HG03280 (cell line): ENCODE results near the gene C19orf85.
"Not testable (repeated sequence)": the region's sequence is repeated elsewhere in the genome, so short reads cannot be mapped to it uniquely, and the experiment has no call there.

Experiments
- ATAC-seq: cut with Tn5 transposase; IDR thresholded peaks from one replicate; pipeline ENCODE4 v1.9.1; 2021; ENCODE audit warnings: mild to moderate bottlenecking, moderate library complexity; ENCODE audit not compliant: unreplicated experiment

C19orf85 gene

GRCh38 chr19:55459950-55460657 is 4.4 kb downstream of the C19orf85 start:
- ATAC-seq, result no peak

GRCh38 chr19:55459551-55459949 is 5.0 kb downstream of the C19orf85 start:
- ATAC-seq, result no peak

GRCh38 chr19:55457683-55458457 is 6.7 kb downstream of the C19orf85 start:
- no peak for ATAC-seq

- ATAC-seq, result no peak
These were observed 8.2 kb downstream of the C19orf85 start for GRCh38 chr19:55456347-55456746.

GRCh38 chr19:55455576-55456235 is 8.8 kb downstream of the C19orf85 start:
- ATAC-seq, result no peak

GRCh38 chr19:55454787-55455243 is 9.7 kb downstream of the C19orf85 start:
- no peak for ATAC-seq

- no peak for ATAC-seq
These were observed 10.9 kb downstream of the C19orf85 start for GRCh38 chr19:55453511-55454260.

- no peak for ATAC-seq
These were observed 11.7 kb downstream of the C19orf85 start for GRCh38 chr19:55452749-55453346.

- ATAC-seq, result no peak
These were observed 12.4 kb downstream of the C19orf85 start for GRCh38 chr19:55451965-55452748.

GRCh38 chr19:55451163-55451964 is 13.2 kb downstream of the C19orf85 start:
- no peak for ATAC-seq

- no peak for ATAC-seq
These were observed 15.1 kb downstream of the C19orf85 start for GRCh38 chr19:55449469-55449868.

GRCh38 chr19:55448175-55448490 is 16.4 kb downstream of the C19orf85 start:
- not testable (repeated sequence) for ATAC-seq

GRCh38 chr19:55447421-55448174 is 17.0 kb downstream of the C19orf85 start:
- no peak for ATAC-seq

- ATAC-seq, result no peak
These were observed 18.5 kb downstream of the C19orf85 start for GRCh38 chr19:55446060-55446459.

GRCh38 chr19:55444646-55445045 is 19.9 kb downstream of the C19orf85 start:
- no peak for ATAC-seq

GRCh38 chr19:55443824-55444480 is 20.6 kb downstream of the C19orf85 start:
- no peak for ATAC-seq

GRCh38 chr19:55443045-55443823 is 21.3 kb downstream of the C19orf85 start, which contains the start of gene SHISA7:
TSS of gene SHISA7 (minus strand) at chr19:55443300. CDS start at chr19:55442863, 437 bp downstream.
- ATAC-seq, result no peak
